Natural killer cell (primary cell): Measurements from ENCODE around the gene NAV3. TPM values are rescaled to one million over a fixed set of nuclear protein-coding genes. Genes with fewer than 3 reads are reported as not detected.

Source experiments
- ATAC-seq, 3 donors: fragments of 150-1000 bp in 2 of 3; fragments of 200-7000 bp in 1 of 3; cut with Tn5 transposase; 1 replicate in 1 of 3; 2 replicates in 2 of 3; pipeline ENCODE4 v1.10.0; 2021; ENCODE audit warnings: mild to moderate bottlenecking in 2 of 3, moderate library complexity in 2 of 3
- DNase-seq, 2 donors: peaks; one replicate each; pipeline versions ENCODE4 v3.0.0 to v3.0.0-alpha.2; 2013 to 2021; ENCODE audit warnings: mixed read lengths in 1 of 2
- H3K27ac ChIP-seq: one replicate; pipeline ENCODE4 v1.5.1; 2013; ENCODE audit warnings: mild to moderate bottlenecking, low read length
- H3K27me3 ChIP-seq: one replicate; pipeline ENCODE4 v1.6.1; 2013; ENCODE audit warnings: low read length; ENCODE audit not compliant: control insufficient read depth, insufficient read depth
- H3K36me3 ChIP-seq: one replicate; pipeline ENCODE4 v1.6.1; 2013; ENCODE audit warnings: low read length; ENCODE audit not compliant: control insufficient read depth, insufficient read depth
- H3K4me1 ChIP-seq: one replicate; pipeline ENCODE4 v1.6.1; 2013; ENCODE audit warnings: low read length; ENCODE audit not compliant: control insufficient read depth, insufficient read depth
- H3K4me3 ChIP-seq: one replicate; pipeline ENCODE4 v1.5.1; 2013; ENCODE audit warnings: low read length
- H3K9me3 ChIP-seq: one replicate; pipeline ENCODE4 v1.6.1; 2013; ENCODE audit warnings: low read length; ENCODE audit not compliant: control insufficient read depth, insufficient read depth
- H3K27ac Mint-ChIP-seq, 2 donors: one replicate each; pipeline ENCODE4 v1.8.0; 2022; ENCODE audit warnings: mild to moderate bottlenecking in 2 of 2, mixed read lengths in 2 of 2, moderate library complexity in 1 of 2
- H3K27me3 Mint-ChIP-seq, 2 donors: one replicate each; pipeline ENCODE4 v1.8.0; 2022; ENCODE audit warnings: low read depth in 2 of 2, mixed read lengths in 2 of 2
- H3K36me3 Mint-ChIP-seq: one replicate; pipeline ENCODE4 v1.8.0; 2022; ENCODE audit warnings: mixed read lengths
- H3K4me1 Mint-ChIP-seq, 2 donors: one replicate each; pipeline ENCODE4 v1.8.0; 2022; ENCODE audit warnings: mixed read lengths in 2 of 2
- H3K4me3 Mint-ChIP-seq: one replicate; pipeline ENCODE4 v1.8.0; 2022; ENCODE audit warnings: mild to moderate bottlenecking, moderate library complexity, mixed read lengths
- H3K9me3 Mint-ChIP-seq, 2 donors: one replicate each; pipeline ENCODE4 v1.8.0; 2022; ENCODE audit warnings: mixed read lengths in 2 of 2
- CTCF ChIP-seq: fragments of 200-600 bp; IDR thresholded peaks from one replicate; pipeline ENCODE4 v1.8.0; 2022; ENCODE audit warnings: antibody characterized with exemption
- WGBS: methylation state at CpG from one replicate; pipeline ENCODE4 v1.1.7; 2013; ENCODE audit warnings: missing lambda C conversion rate; ENCODE audit not compliant: insufficient coverage; 5-methylcytosine and 5-hydroxymethylcytosine counted together
- intact Hi-C: fragments of 100-400 bp; cut with micrococcal nuclease; formaldehyde crosslinking; loops from one replicate; pipeline ENCODE4 v1.14.2; 2022
- total RNA-seq, 4 donors: library from RNA; stranded (reverse); fragments of 120-200 nt in 1 of 4; gene quantifications; one replicate each; pipeline versions ENCODE4 v1.2.3 to v1.2.4, GENCODE V29; 2013 to 2022

NAV3 gene
- total RNA-seq, 3 donors from 2014 or later (not counting 1 experiment from before 2014, with no cell fraction given), result not detected

- Histone ChIP-seq H3K36me3 (no peaks in the 10 kb centered on the region), H3K27ac (no peak overlapping the region), H3K9me3 (no peaks in the 10 kb centered on the region), H3K27me3 (no peaks in the 10 kb centered on the region), H3K4me1 (no peaks in the 10 kb centered on the region), H3K4me3 (no peak overlapping the region)
- ATAC-seq (no peak), DNase-seq (no peak)
- no peaks in the 10 kb centered on the region for H3K36me3 Mint-ChIP-seq
- H3K4me1 Mint-ChIP-seq, result no peaks in the 10 kb centered on the region
- H3K9me3 Mint-ChIP-seq, result peaks cover 7 to 15% of the 10 kb centered on the region in 2 donors
- intact Hi-C loops, result no loop called here
- WGBS, result 80% methylated on average over 1 of the region's 1 CpG
- H3K27me3 Mint-ChIP-seq, result no peaks in the 10 kb centered on the region
- no peak for TF ChIP-seq CTCF
- no peak overlapping the region for H3K4me3 Mint-ChIP-seq
- H3K27ac Mint-ChIP-seq, result no peak overlapping the region
Observed at GRCh38 chr12:78199926-78200325, 369.2 kb downstream of the NAV3 start.

DNA sequence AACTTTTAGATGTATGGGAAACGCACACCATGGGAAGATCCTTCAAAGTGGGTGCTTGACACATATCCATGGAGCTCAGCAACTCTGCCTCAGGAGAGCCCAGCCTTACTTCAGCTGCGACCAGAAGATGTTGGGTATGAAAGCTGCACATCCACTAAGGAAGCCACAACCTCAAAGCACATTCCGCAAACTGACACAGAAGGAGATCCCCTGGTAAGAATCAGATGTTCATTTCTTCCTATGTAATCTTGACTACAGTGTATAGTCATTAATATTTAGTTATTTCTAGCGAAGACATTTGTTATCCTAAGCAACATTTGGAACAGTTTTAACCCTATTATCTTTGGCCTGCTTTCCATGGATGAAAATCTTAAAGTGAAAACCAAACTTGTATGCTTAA, 374.2 kb downstream of the NAV3 start:
- no peak overlapping the region for H3K4me3 ChIP-seq
- Mint-ChIP-seq H3K27me3 (no peaks in the 10 kb centered on the region), H3K27ac (no peak overlapping the region), H3K4me1 (no peaks in the 10 kb centered on the region), H3K36me3 (no peaks in the 10 kb centered on the region), H3K4me3 (no peak overlapping the region), H3K9me3 (peaks cover 9 to 26% of the 10 kb centered on the region in 2 donors)
- no peak overlapping the region for H3K27ac ChIP-seq
- ATAC-seq (no peak), DNase-seq (no peak)
- no peaks in the 10 kb centered on the region for H3K36me3 ChIP-seq
- TF ChIP-seq CTCF, result no peak
- no peaks in the 10 kb centered on the region for H3K4me1 ChIP-seq
- 93% methylated on average over 2 of the region's 4 CpGs for WGBS
- intact Hi-C loops, result no loop called here
- no peaks in the 10 kb centered on the region for H3K9me3 ChIP-seq
- no peaks in the 10 kb centered on the region for H3K27me3 ChIP-seq

DNA sequence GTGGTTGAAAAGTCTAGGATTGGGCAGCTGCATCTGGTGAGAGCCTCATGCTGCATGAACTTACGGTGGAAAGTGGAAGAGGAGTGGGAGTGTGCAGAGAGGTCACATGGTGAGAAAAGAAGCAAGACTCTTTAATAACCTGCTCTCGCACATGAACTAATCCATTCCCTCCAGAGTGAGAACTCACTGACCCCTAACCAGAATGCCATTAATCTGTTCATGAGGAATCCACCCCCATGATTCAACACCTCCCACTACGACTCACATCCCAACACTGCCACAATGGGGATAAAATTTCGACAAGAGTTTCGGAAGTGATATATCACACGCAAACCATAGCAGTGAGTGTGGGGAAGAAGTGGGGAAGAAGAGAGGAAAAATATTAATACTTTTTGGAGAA, 377.4 kb downstream of the NAV3 start:
- no peak overlapping the region for H3K27ac ChIP-seq
- no peak overlapping the region for H3K4me3 ChIP-seq
- intact Hi-C loops, result no loop called here
- Mint-ChIP-seq H3K27ac (no peak overlapping the region), H3K27me3 (no peaks in the 10 kb centered on the region), H3K9me3 (peaks cover 5 to 20% of the 10 kb centered on the region in 2 donors), H3K4me1 (no peaks in the 10 kb centered on the region), H3K36me3 (no peaks in the 10 kb centered on the region), H3K4me3 (no peak overlapping the region)
- no peak for DNase-seq
- H3K36me3 ChIP-seq, result no peaks in the 10 kb centered on the region
- TF ChIP-seq CTCF, result no peak
- no peaks in the 10 kb centered on the region for H3K9me3 ChIP-seq
- ATAC-seq, result no peak
- 82% methylated on average over 6 of the region's 6 CpGs for WGBS
- no peaks in the 10 kb centered on the region for H3K27me3 ChIP-seq
- no peaks in the 10 kb centered on the region for H3K4me1 ChIP-seq

DNA sequence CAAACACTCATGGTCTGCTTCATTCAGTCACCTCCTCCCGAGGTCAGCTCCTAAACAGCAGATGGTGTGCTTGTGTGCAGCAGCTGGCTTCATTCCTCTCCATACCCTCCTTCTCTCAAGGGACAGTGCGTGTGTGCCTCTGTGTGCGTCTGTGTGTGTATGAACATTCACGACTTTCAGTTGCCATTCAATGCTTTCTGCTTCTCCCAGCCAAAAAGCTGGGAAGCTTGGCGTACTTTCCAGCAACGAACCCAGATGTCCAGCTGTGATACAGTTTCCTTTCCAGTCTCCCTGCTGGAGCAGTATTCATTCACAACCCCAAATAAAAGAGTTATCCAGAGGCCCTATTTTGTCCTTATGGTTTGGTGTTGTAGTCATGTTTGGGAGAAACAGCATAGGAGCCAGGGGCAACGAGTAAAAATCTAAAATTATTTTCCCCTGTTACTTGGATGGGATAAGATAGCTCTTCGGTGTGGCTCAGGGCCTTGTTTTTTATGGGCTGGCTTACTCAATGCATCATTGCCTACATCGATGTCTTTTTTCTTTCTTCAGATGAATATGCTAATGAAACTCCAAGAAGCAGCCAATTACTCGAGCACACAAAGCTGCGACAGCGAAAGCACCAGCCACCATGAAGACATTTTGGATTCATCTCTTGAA, 379.3 kb downstream of the NAV3 start:
- ATAC-seq, result no peak
- Mint-ChIP-seq H3K27ac (no peak overlapping the region), H3K4me1 (no peaks in the 10 kb centered on the region), H3K4me3 (no peak overlapping the region), H3K36me3 (no peaks in the 10 kb centered on the region), H3K27me3 (no peaks in the 10 kb centered on the region), H3K9me3 (peaks cover 3 to 18% of the 10 kb centered on the region in 2 donors)
- no peak for DNase-seq
- intact Hi-C loops, result no loop called here
- WGBS, result 78% methylated on average over 12 of the region's 12 CpGs
- no peaks in the 10 kb centered on the region for H3K9me3 ChIP-seq
- no peaks in the 10 kb centered on the region for H3K4me1 ChIP-seq
- H3K27ac ChIP-seq, result no peak overlapping the region
- no peaks in the 10 kb centered on the region for H3K36me3 ChIP-seq
- H3K4me3 ChIP-seq, result no peak overlapping the region
- no peak for TF ChIP-seq CTCF
- no peaks in the 10 kb centered on the region for H3K27me3 ChIP-seq
